H1 (cell line): ENCODE data around the gene LUZP1. TPM values are rescaled to one million over a fixed set of nuclear protein-coding genes. Genes with fewer than 3 reads are reported as not detected.

Experiments
- JUN ChIP-seq: IDR thresholded peaks from 2 replicates; pipeline ENCODE4 v1.6.1; 2011; ENCODE audit warnings: low read depth, mild to moderate bottlenecking, improper control_type of control experiment, low read length
- JUND ChIP-seq: IDR thresholded peaks from 2 replicates; pipeline ENCODE4 v1.6.1; 2011; ENCODE audit warnings: mild to moderate bottlenecking, improper control_type of control experiment, low read length
- RBBP5 ChIP-seq: IDR thresholded peaks from 2 replicates; pipeline ENCODE4 v1.7.1; 2012; ENCODE audit warnings: low read depth, mild to moderate bottlenecking, inconsistent platforms, low read length, moderate library complexity, borderline replicate concordance
- RXRA ChIP-seq: IDR thresholded peaks from 2 replicates; pipeline ENCODE4 v1.6.1; 2011; ENCODE audit warnings: low read depth, mild to moderate bottlenecking, low read length, moderate library complexity; ENCODE audit not compliant: insufficient read depth
- polyA plus RNA-seq, 7 experiments: library from polyadenylated mRNA; depleted of rRNA in 3 of 7; stranded (reverse) in 5 of 7; unstranded in 2 of 7; fragments of >200 nt in 5 of 7; fragments of 200-250 nt in 2 of 7; gene quantifications; 1 replicate in 5 of 7; 2 replicates in 1 of 7; 4 replicates in 1 of 7; pipeline versions ENCODE4 v1.2.1 to v1.2.3, GENCODE V29; 2011 to 2013; ENCODE audit warnings: missing spikeins in 2 of 7, mixed read lengths in 2 of 7
- total RNA-seq: library from RNA; stranded (reverse); fragmentation: NEBNext Ultra II Directional; extraction: Animal tissue kit (Norgen Biotek cat#: 25700); gene quantifications from 2 replicates; pipeline ENCODE4 v1.2.1, GENCODE V29; 2021

Gene LUZP1
- total and polyA plus RNA-seq, 2 of the 8 experiments (the other 6 are each of a cell fraction or from before 2014, with no cell fraction given): 14.0 to 60.5 TPM

DNA sequence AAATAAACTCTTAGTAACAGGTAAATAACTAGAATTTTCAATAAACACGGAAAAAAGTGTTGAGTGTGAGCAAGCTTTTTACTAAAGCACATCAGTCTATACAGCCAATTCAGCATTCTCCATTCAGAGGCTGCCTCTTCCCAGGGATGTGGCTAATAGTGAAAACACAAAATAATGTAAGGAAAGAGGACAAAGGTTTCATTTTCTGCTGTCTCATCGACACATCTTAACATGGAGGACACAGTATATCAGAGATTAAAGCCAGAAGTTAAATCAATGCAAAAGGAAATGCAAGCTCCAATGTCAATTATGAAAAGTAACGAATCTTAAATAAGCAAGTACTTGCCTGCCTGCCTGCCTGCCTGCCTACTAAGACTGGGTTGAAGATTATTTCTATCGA is 43.2 kb downstream of the LUZP1 start (continued):
- TF ChIP-seq JUN (no peak), RXRA (no peak), RBBP5 (no peak), JUND (no peak)
